NCI-H146 (cell line): ENCODE results near the gene AP1G2.

Source experiments
- DNase-seq: peaks from one replicate; lab custom pipeline; 2025; lab: John Stamatoyannopoulos, UW

AP1G2 gene

DNA sequence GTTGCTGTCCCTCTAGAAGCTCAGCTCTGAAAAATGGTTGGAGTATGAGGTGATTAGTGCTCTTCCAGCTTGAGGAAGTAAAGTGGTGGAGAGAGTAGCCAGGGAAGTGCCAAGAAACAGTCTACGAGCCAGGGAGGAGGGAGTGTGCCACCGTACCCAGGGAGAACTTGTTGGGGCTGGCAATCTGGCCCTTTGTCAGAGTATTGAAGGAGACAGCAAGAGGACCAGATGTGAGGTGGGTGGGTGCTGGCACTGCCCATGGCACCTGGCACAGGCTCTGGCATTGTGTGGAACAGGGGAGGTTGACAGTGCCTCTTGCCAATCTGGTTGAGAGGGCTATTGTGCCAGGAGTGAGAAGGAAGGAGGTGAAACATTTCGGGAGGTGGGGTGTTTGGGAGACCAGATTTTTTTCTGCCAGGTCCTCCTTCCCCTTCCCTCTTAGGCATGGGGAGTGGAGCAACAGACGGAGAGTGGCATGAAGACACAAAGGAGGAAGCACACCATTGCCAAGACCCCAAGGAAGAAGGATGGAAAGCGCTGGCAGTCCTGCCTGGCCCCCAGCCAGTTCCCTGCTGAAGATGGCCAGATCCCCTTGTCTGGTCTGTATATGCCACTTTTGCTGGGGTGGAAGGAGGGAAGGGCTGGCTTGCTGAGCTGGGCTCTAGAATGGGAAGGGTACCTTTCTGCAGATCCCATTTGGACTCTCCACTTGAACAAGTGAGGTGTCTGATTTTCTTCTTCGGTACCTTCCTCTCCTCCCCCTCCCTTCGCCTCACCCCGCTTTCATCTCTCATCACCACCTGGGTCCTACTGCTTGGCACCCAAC lies 53.6 kb downstream of the AP1G2 start:
- DNase-seq, result no peak

DNA sequence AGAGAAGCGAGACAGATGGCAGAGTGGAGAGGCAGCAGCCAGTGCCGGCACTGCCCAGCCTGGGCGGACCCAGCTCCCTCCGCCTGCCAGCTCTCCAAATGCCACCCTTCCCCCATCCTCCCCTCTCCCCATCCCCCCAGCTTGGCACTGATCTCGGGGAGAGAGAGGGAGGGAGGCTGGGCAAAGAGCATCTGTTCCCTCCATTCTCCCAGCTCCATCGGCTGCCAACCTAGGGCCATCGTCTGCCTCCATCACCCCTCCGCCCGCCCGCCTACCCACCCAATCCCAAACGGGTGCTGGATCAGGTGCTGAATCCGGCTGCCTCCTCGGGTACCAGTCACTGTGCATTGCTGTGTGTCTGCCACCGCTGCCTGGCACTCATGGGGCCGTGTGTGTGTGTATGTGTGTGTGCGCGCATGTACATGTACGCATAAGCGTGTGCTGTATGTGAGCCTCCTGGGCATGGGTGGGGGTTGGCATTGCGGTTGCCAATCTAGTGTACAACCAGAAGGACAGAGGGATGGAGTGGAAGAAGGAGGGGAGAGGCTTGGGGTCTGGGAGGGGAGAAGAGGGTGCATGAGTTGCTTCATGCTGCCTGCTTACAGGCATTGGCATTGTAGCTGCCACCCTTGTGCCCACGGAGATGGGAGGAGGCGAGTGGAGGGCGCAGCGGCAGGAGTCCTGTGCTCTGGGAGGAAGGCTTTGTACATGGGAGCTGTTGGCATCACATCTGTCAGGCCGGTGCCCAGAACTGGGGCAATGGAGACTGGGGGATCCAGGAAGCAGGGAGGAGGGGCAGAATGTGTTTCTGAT lies 54.4 kb downstream of the AP1G2 start:
- no peak for DNase-seq

DNA sequence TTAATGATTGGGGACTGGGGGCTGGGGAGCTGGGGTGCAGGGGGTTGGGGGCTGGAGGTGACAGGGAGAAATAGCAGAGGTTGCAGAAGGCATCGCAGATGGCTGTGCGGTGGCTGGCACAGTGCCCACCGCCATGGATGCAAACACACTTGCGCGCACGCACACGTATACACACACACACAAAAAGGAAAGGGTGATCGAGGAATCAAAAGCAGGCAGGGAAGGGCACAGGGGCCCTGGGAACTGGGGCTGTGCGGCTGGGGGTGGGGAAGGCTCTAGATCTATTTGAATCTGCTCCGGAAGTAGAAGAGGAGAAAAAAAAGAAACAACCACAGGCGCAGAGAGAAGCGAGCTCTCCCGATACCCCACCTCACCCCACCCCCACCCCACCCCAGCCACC lies 55.4 kb downstream of the AP1G2 start:
- DNase-seq, result peak; percentile 57
